ENCODE results near the gene TEX48.

Gene TEX48

GRCh38 chr9:114616684-114617520, 65.1 kb downstream of the TEX48 start:
- no peak for DNase-seq

Data from retina (tissue), 1 donor.